Endothelial cell of umbilical vein (primary cell): ENCODE data around the gene TYR. TPM values are rescaled to one million over a fixed set of nuclear protein-coding genes. Genes with fewer than 3 reads are reported as not detected.
A peak's percentile ranks its signal among the peaks of the same experiment; 100 is the strongest.
"Not testable (repeated sequence)": the region's sequence is repeated elsewhere in the genome, so short reads cannot be mapped to it uniquely, and the experiment has no call there.

Experiments used
- BruUV-seq: library from RNA; stranded (reverse); fragments of 400-500 nt; replicated peaks from 2 replicates; lab custom pipeline; 2021; lab: Mats Ljungman, UMichigan
- CTCF ChIA-PET: fragments of 300-600, 350-600 bp; sonication (Branson Sonifier 250); formaldehyde crosslinking; loops from one replicate; lab custom pipeline; 2021; ENCODE audit warnings: antibody characterized with exemption, inconsistent platforms; lab: Charles Lee
- POLR2A ChIA-PET: fragments of 300-600, 350-600 bp; sonication (Branson Sonifier 250); formaldehyde crosslinking; loops from one replicate; lab custom pipeline; 2021; ENCODE audit warnings: antibody characterized with exemption, inconsistent platforms; lab: Charles Lee
- DNase-seq: peaks from one replicate; pipeline ENCODE4 v3.0.0-alpha.2; 2011; ENCODE audit warnings: low read depth, low spot score
- FAIRE-seq: peaks from 2 replicates; lab custom pipeline; 2011; peaks lifted over from hg19 to GRCh38; lab: Jason Lieb, UNC
- H2AFZ ChIP-seq: 2 replicates; pipeline ENCODE4 v1.6.0; 2012; ENCODE audit warnings: low read depth, low read length, control low read depth, inconsistent platforms
- H3K27ac ChIP-seq: 2 replicates; pipeline ENCODE4 v1.5.1; 2011; ENCODE audit warnings: low read depth, mild to moderate bottlenecking, control low read depth, low read length, moderate library complexity; ENCODE audit not compliant: insufficient read depth
- H3K27me3 ChIP-seq, 2 experiments: 2 replicates each; pipeline versions ENCODE4 v1.6.0 to v1.6.1; 2011; ENCODE audit warnings: low read length in 2 of 2, mixed read lengths in 1 of 2; ENCODE audit not compliant: control insufficient read depth in 2 of 2, insufficient read depth in 2 of 2
- H3K36me3 ChIP-seq, 2 experiments: 2 replicates in 1 of 2; 3 replicates in 1 of 2; pipeline ENCODE4 v1.5.1; 2011; ENCODE audit warnings: low read length in 2 of 2, mild to moderate bottlenecking in 1 of 2, moderate library complexity in 1 of 2; ENCODE audit not compliant: control insufficient read depth in 2 of 2, insufficient read depth in 2 of 2; ENCODE audit errors: extremely low read depth in 1 of 2
- H3K4me1 ChIP-seq: 3 replicates; pipeline ENCODE4 v1.5.1; 2011; ENCODE audit warnings: mild to moderate bottlenecking, low read length; ENCODE audit not compliant: control insufficient read depth, insufficient read depth; ENCODE audit errors: extremely low read depth
- H3K4me2 ChIP-seq: 2 replicates; pipeline ENCODE4 v1.6.1; 2011; ENCODE audit warnings: low read length, control low read depth, mixed read lengths; ENCODE audit not compliant: insufficient read depth
- H3K4me3 ChIP-seq, 3 experiments: fragments of 200-600 bp in 1 of 3; sonication (generic), shearing (Covaris generic) in 1 of 3; replicated peaks in 1 of 3; 2 replicates each; pipeline ENCODE4 v1.5.1; 2011 to 2016; ENCODE audit warnings: control low read depth in 3 of 3, low read length in 3 of 3, mild to moderate bottlenecking in 2 of 3, inconsistent platforms in 1 of 3, low read depth in 1 of 3, moderate library complexity in 1 of 3; ENCODE audit not compliant: insufficient read depth in 1 of 3
- H3K79me2 ChIP-seq: 2 replicates; pipeline ENCODE4 v1.6.0; 2012; ENCODE audit warnings: low read length, inconsistent platforms; ENCODE audit not compliant: control insufficient read depth, insufficient read depth
- H3K9ac ChIP-seq: replicated peaks from 2 replicates; pipeline ENCODE3; 2011; ENCODE audit warnings: low read length, control low read depth; ENCODE audit not compliant: insufficient read depth; ENCODE audit errors: extremely low read depth
- H3K9me1 ChIP-seq: replicated peaks from 3 replicates; pipeline ENCODE4 v1.6.0; 2011; ENCODE audit warnings: mild to moderate bottlenecking, low read length; ENCODE audit not compliant: control insufficient read depth, insufficient read depth; ENCODE audit errors: extremely low read depth
- H3K9me3 ChIP-seq: replicated peaks from 2 replicates; pipeline ENCODE4 v1.5.1; 2012; ENCODE audit warnings: low read length, inconsistent platforms; ENCODE audit not compliant: control insufficient read depth, insufficient read depth
- H4K20me1 ChIP-seq: replicated peaks from 2 replicates; pipeline ENCODE3; 2011; ENCODE audit warnings: mild to moderate bottlenecking, low read length; ENCODE audit not compliant: control insufficient read depth, insufficient read depth; ENCODE audit errors: extremely low read depth
- CTCF ChIP-seq, 2 donors: IDR thresholded peaks; 1 replicate in 1 of 2; 2 replicates in 1 of 2; pipeline ENCODE4 v1.5.1; 2011; ENCODE audit warnings: low read length in 2 of 2, mild to moderate bottlenecking in 2 of 2, moderate library complexity in 2 of 2, control low read depth in 1 of 2, inconsistent platforms in 1 of 2, low read depth in 1 of 2; ENCODE audit not compliant: insufficient read depth in 1 of 2; ENCODE audit errors: extremely low read depth in 1 of 2
- EZH2 ChIP-seq: IDR thresholded peaks from 2 replicates; pipeline ENCODE4 v1.6.1; 2012; ENCODE audit warnings: borderline replicate concordance, low read depth, mild to moderate bottlenecking, moderate library complexity, low read length, inconsistent platforms; ENCODE audit not compliant: severe bottlenecking
- FOS ChIP-seq: IDR thresholded peaks from 2 replicates; pipeline ENCODE4 v1.6.1; 2011; ENCODE audit warnings: mild to moderate bottlenecking, low read length, moderate library complexity, borderline replicate concordance; ENCODE audit not compliant: insufficient read depth
- GATA2 ChIP-seq: IDR thresholded peaks from 2 replicates; pipeline ENCODE4 v1.7.0; 2011; ENCODE audit warnings: low read depth, mild to moderate bottlenecking, moderate library complexity, mixed read lengths, low read length; ENCODE audit not compliant: insufficient read length, insufficient read depth
- JUN ChIP-seq: IDR thresholded peaks from 2 replicates; pipeline ENCODE4 v1.6.1; 2011; ENCODE audit warnings: borderline replicate concordance, low read depth; ENCODE audit not compliant: insufficient read length, insufficient read depth
- MAX ChIP-seq: IDR thresholded peaks from 2 replicates; pipeline ENCODE4 v1.6.1; 2011; ENCODE audit not compliant: insufficient read depth, insufficient read length
- MYC ChIP-seq: IDR thresholded peaks from one replicate; pipeline ENCODE4 v1.6.1; 2011; ENCODE audit warnings: mild to moderate bottlenecking, low read depth, low read length
- POLR2A ChIP-seq: IDR thresholded peaks from 2 replicates; pipeline ENCODE4 v1.6.1; 2012; ENCODE audit warnings: low read depth, mild to moderate bottlenecking, control low read depth, low read length
- POLR2AphosphoS5 ChIP-seq: IDR thresholded peaks from 2 replicates; pipeline ENCODE4 v1.6.1; 2012; ENCODE audit warnings: low read depth, mild to moderate bottlenecking, control low read depth, low read length, moderate library complexity; ENCODE audit not compliant: insufficient read depth
- dilution Hi-C: fragments of 300-500 bp; cut with MboI; formaldehyde crosslinking; loops from one replicate; pipeline ENCODE4 v1.15.0; 2019; ENCODE audit warnings: low sequenced_read_pairs; ENCODE audit not compliant: extremely low pct_ligation_motif_present
- intact Hi-C: fragments of 100-400 bp; cut with micrococcal nuclease; formaldehyde crosslinking; loops from one replicate; pipeline ENCODE4 v1.10.0; 2022
- polyA plus RNA-seq, 4 experiments: library from polyadenylated mRNA; depleted of rRNA in 3 of 4; stranded (reverse) in 3 of 4; unstranded in 1 of 4; fragments of >200 nt; gene quantifications; 2 replicates each; pipeline versions ENCODE4 v1.2.1 to v1.2.3, GENCODE V29; 2011 to 2012; ENCODE audit warnings: missing spikeins in 1 of 4
- total RNA-seq: library from RNA; stranded (reverse); gene quantifications from 2 replicates; pipeline ENCODE4 v1.2.3, GENCODE V29; 2021

TYR gene
- total and polyA plus RNA-seq, 2 donors (not counting 3 experiments of a cell fraction or from before 2014, with no cell fraction given) = not detected

- TF ChIP-seq EZH2 (no peak), POLR2AphosphoS5 (no peak), GATA2 (no peak), MAX (no peak), FOS (no peak), CTCF (IDR thresholded peaks at IDR 0.05; ENCODE audit: extremely low read depth in 1 of 2, insufficient read depth in 1 of 2, low read depth in 1 of 2, low read length in 2 of 2) (no peak), JUN (no peak), MYC (no peak), POLR2A (no peak)
- H4K20me1 ChIP-seq = no peaks in the 10 kb centered on the region
- ChIA-PET POLR2A (no interaction called here), CTCF (no interaction called here)
- no peaks in the 10 kb centered on the region for H3K9me1 ChIP-seq
- dilution Hi-C loops (no loop called here), intact Hi-C loops (no loop called here)
- H3K27me3 ChIP-seq = no peaks in the 10 kb centered on the region
- H3K9ac ChIP-seq = no peak overlapping the region
- H3K27ac ChIP-seq = no peak overlapping the region
- no TSS peak for BruUV-seq
- no peaks in the 10 kb centered on the region for H3K79me2 ChIP-seq
- no peak overlapping the region for H2AFZ ChIP-seq
- H3K9me3 ChIP-seq = no peaks in the 10 kb centered on the region
- H3K4me1 ChIP-seq = no peaks in the 10 kb centered on the region
- FAIRE-seq (no peak), DNase-seq (no peak)
- no peak overlapping the region for H3K4me3 ChIP-seq
- H3K4me2 ChIP-seq = no peak overlapping the region
- no peaks in the 10 kb centered on the region for H3K36me3 ChIP-seq
Observed at GRCh38 chr11:89327885-89328284, 150.2 kb downstream of the TYR start.

GRCh38 chr11:89331940-89332339 lies 154.3 kb downstream of the TYR start:
- H3K4me3 ChIP-seq, H3K27me3 ChIP-seq, H3K9ac ChIP-seq, H3K4me2 ChIP-seq, BruUV-seq, dilution Hi-C loops, H3K27ac ChIP-seq, H3K79me2 ChIP-seq, H3K9me3 ChIP-seq, H3K9me1 ChIP-seq, H4K20me1 ChIP-seq, FAIRE-seq, H3K36me3 ChIP-seq, H2AFZ ChIP-seq, POLR2A ChIA-PET: not testable (repeated sequence)
- H3K4me1 ChIP-seq = peaks cover 13% of the 10 kb centered on the region
- intact Hi-C loops = loop anchor here (5.0 kb wide), 1 partner anchor 235 kb away; no protein-coding TSS in a partner anchor
- CTCF ChIA-PET = interaction anchor here (1.6 to 2.8 kb wide), 3 partner anchors 49 to 283 kb away, joined by 6 to 15 read pairs (median 11); no protein-coding TSS in a partner anchor
- DNase-seq = peak; percentile 46
